SH-SY5Y (cell line): Measurements from ENCODE around the gene COL6A1.

Source experiments
- GATA2 ChIP-seq: IDR thresholded peaks from 2 replicates; pipeline ENCODE4 v1.6.1; 2011; ENCODE audit warnings: mild to moderate bottlenecking, low read depth, low read length
- GATA3 ChIP-seq: IDR thresholded peaks from 2 replicates; pipeline ENCODE4 v1.6.1; 2011; ENCODE audit warnings: low read depth, mild to moderate bottlenecking, low read length, moderate library complexity

The COL6A1 gene

GRCh38 chr21:46039891-46040660 lies 58.5 kb downstream of the COL6A1 start:
- TF ChIP-seq GATA2 (no peak), GATA3 (no peak)

GRCh38 chr21:46040707-46041106 lies 59.1 kb downstream of the COL6A1 start:
- TF ChIP-seq GATA2 (no peak), GATA3 (no peak)

DNA sequence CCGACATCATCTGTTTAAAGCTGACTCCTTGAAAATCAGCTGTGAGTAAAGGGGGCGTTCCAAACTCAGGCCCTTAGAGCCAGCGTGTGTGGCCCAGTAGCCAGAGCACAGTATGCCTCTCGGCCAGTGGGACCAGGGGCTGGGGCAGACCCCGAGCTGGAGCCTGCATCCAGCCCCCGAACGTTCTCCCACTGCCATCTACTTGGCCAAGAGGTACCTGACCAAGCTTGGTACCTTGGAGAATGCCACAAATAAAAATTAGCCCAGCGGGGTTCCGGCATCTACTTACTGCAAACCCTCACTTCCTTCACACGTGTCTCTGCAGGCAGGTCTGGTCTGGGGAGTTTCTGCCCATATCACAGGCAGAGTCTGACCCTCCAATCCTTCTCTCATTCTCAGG lies 59.6 kb downstream of the COL6A1 start:
- TF ChIP-seq GATA3 (no peak), GATA2 (no peak)

DNA sequence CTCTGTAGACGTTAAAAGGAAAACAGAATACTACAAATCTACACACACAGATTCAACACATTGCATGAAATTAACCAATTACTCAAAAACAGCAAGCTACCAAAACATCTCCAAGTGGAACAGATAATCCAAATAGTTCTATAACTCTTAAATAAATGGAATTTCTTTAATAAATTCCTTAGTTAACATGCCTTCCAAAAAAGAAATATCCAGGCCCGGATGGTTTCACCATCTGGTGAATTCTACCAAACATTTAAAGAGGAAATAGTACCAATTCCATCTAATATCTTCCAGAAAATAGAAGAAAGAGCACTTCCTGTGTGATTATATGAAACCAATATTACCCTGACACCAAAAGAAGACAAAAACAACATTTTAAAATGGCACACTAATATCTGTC lies 63.6 kb downstream of the COL6A1 start:
- no peak for TF ChIP-seq GATA3
- no peak for TF ChIP-seq GATA2

DNA sequence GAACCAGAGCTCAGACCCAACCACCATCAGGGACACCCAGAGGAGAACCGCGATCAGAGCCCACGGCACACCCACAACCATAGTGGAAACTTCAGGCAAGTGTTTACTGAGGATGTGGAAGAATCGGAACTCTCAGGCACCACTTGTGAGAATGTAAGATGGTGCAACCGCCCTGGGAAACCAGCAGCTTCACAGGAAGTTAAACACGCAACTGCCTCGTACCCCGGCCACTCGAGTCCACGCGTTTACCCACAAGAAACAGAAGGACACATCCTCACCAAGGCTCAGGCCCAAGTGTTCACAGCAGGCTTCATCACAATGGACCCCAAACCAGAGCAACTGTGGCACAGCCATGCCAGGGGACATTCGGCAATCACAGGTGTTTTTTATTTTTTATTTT lies 64.9 kb downstream of the COL6A1 start:
- no peak for TF ChIP-seq GATA2
- TF ChIP-seq GATA3: no peak

DNA sequence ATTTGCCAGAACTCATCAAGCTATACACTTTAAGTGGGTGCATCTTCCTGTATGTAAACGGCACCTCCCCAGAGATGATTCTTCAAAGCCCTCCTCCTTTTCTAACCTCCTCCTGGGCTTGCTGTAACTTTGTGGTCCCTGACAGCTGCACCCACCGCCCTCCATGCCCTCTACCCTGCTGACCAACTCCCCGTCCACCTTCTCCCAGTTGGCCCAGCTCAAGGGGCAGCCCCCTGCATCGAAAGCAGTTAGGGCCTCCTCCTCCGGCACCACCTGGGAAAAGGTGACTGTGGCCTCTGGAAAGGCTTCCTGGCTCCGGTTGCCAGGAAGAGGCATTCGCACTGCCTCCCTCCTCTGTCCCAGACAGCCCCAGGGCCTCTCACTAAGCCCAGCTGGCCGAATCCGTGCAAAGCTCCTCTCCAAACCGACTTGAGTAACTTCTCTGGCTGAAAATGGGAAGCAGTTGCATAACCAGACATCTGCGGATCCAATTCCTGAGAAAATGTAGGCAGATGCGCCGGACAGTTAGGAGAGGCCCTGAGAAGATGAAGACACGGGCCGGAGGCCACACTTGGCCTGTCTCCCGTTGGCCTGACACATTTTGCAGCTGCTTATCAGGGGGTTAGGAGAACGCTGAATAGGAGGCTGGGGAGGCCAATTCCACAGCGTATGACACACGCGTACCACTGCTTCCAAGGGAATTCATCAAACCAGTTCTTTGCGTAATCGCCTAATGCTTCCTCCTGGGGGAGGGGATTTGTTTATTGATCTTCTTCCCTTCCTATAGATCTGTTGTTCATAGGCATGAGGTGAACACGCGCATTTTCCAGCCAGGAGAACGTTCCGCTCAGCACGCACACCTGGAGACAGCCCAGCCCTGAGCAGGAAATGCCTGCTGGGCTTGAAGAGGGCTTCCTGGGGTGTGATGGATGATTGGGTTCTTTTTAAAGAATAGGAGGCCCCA lies 67.6 kb downstream of the COL6A1 start:
- no peak for TF ChIP-seq GATA3
- TF ChIP-seq GATA2: no peak

DNA sequence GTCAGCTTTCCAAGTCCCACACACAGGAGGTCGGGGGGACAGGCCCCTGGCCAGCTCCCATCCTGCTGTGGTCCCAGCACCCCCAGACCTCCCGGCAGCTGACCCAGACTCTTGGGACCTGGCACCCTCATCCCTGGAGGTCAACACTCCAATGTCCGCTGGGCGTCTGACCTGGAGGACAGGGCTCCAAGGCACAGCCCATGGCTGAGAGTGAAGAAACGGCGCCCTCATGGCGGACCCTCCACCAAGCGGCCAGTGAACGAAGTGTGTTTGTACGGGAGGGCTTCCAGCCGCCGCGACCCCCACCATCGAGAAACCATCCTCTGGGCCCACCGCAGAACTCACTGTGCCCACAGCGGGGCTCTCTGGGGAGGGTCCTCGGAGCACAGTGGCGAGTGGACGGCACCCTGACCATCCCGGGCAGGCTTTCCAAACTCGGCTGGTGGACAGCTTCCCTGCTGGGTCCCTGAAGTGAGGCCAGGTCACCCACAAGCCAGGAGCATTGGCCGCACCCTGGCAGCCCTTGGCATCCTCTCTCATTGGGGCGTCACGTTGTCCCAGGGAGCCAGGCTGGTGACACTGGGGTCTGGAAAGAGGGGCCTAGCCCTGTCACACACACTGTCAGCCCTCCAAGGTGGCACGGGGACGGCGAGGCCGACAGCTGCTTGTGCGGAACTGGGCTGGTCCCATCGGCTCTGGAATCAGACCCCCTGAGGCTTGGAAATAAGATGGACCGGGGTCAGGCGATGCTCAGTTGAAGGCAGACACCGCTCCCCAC lies 68.5 kb downstream of the COL6A1 start:
- TF ChIP-seq GATA2: no peak
- no peak for TF ChIP-seq GATA3

DNA sequence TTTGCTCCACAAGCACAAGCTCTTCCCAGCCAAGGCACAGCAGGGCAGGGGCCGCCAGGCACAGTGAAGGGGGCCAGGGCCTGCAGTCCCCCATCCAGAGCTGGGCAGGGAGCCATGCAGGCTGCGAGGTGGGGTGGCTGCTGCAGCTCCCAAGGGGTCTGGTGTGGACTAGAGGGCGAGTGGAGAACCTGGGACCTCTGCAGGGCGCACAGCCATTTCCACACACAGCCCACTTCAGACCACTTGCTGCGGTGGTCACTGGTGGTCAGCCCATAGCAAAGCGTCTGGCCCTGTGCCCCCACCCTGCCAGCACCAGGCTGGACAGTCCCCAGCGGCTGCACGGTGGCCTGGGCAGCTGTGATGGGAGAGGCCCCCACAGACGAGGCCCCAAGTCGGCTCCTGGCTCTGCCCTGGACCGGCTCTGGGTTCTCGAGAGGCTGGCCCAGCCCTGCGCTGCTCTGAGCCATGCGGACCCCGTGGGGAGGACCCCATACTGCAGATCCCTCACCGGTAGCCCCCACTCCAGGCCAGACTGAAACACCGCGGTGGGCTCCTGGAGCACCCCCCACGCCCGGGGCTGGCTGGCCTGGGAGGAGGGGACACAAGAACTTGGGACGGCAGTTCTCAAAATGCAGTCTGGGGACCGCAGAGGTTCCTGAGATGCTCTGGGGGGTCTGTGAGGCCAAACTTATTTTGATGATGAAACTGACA lies 69.3 kb downstream of the COL6A1 start:
- TF ChIP-seq GATA2 (no peak), GATA3 (no peak)

DNA sequence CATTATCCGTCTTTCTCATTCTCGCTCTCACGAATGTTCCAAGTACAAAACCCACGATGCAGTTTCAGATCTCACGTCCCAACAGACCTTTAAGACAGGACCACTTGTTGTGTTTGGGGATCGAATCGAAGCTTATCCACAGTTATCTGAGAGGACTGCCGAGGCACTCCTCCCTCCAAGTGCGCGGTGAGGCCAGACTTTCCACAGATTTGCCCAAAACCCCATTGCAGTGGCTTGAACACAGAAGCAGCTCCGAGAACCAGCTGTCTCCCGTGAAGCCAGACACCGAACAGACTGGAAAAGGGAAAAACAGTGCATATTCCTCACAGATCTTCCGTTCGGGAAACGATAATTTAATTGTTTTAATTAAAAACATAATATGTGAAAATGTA lies 69.8 kb downstream of the COL6A1 start:
- TF ChIP-seq GATA3 (no peak), GATA2 (no peak)

DNA sequence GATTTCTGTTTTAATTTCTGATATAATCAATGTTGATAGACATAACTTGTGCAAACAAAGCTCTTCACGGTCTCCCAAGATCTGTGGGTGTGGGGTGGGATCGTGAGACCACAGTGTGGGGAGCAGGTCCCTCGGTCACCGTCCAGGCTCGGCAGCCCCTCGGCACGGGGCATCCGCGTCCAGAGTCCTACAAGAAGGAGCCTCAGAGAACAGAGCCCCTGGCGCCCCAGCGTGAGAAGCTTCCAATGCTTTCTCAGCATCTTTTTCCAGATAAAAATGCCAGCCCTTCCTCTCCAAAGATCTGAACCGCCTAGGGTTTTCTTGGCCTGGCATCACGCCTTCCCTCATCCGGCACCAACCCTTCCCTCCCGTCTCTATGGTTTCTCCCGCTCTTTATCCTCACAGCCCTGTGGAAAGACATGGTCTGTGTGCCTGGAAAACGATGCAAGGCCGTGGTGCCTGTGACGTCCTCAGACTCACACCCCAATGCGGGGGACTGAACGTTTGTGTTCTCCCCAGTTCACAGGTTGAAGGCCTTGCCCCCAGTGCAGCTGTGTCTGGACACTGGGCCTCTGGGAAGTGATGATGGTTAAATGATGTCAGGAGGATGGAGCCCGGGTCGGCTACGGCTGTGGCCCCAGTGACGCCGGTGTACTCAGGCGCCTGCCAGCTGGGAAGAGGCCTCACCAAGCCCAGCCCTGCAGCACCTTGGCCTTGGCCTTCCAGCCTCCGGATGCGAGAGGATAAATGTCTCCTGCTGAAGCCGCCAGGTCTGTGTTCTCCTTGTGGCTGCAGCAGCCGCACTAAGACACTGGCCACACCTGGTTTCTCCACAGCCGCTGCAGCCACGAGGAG lies 70.5 kb downstream of the COL6A1 start:
- no peak for TF ChIP-seq GATA3

- TF ChIP-seq GATA3: no peak
- TF ChIP-seq GATA2: no peak
These were observed 71.4 kb downstream of the COL6A1 start for GRCh38 chr21:46052703-46053651.

- no peak for TF ChIP-seq GATA3
- no peak for TF ChIP-seq GATA2
These were observed 72.5 kb downstream of the COL6A1 start for GRCh38 chr21:46054031-46054430.
